ENCODE data around the gene LSM11.

LSM11 gene

DNA sequence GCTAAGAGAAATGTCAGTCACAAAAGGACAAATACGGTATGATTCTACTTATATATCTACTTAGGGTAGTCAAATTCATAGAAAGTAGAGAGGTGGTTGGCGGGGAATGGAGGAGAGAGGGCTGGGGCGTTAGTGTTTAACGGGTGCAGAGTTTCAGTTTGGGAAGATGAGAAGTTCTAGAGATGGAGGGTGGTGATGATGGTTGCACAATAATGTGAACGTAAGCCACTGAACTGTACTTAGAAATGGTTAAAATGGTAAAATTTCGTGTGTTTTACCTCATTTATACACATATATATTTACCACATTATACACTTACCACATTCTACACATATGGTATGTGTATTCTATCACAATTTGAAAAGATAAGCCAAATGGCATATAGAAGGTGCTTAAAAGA, 35.7 kb downstream of the LSM11 start:
- TF ChIP-seq SIN3A (IDR thresholded peaks at IDR 0.05; ENCODE audit: borderline replicate concordance, insufficient read depth, low read length), result no peak
- TF ChIP-seq TAF1 (IDR thresholded peaks at IDR 0.05; ENCODE audit: borderline replicate concordance, insufficient read depth, low read length), result no peak
- TF ChIP-seq POLR2AphosphoS5 (IDR thresholded peaks at IDR 0.05; ENCODE audit: low read depth, low read length), result no peak
- TF ChIP-seq FOXP2 (optimal IDR thresholded peaks at IDR 0.05; ENCODE audit: borderline replicate concordance, extremely low read depth, extremely low read length, insufficient read depth), result no peak
- TF ChIP-seq, protein P1, sequence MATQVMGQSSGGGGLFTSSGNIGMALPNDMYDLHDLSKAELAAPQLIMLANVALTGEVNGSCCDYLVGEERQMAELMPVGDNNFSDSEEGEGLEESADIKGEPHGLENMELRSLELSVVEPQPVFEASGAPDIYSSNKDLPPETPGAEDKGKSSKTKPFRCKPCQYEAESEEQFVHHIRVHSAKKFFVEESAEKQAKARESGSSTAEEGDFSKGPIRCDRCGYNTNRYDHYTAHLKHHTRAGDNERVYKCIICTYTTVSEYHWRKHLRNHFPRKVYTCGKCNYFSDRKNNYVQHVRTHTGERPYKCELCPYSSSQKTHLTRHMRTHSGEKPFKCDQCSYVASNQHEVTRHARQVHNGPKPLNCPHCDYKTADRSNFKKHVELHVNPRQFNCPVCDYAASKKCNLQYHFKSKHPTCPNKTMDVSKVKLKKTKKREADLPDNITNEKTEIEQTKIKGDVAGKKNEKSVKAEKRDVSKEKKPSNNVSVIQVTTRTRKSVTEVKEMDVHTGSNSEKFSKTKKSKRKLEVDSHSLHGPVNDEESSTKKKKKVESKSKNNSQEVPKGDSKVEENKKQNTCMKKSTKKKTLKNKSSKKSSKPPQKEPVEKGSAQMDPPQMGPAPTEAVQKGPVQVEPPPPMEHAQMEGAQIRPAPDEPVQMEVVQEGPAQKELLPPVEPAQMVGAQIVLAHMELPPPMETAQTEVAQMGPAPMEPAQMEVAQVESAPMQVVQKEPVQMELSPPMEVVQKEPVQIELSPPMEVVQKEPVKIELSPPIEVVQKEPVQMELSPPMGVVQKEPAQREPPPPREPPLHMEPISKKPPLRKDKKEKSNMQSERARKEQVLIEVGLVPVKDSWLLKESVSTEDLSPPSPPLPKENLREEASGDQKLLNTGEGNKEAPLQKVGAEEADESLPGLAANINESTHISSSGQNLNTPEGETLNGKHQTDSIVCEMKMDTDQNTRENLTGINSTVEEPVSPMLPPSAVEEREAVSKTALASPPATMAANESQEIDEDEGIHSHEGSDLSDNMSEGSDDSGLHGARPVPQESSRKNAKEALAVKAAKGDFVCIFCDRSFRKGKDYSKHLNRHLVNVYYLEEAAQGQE (IDR thresholded peaks at IDR 0.05; ENCODE audit: insufficient read depth in 1 of 2, low read depth in 2 of 2, low read length in 2 of 2), result no peak

DNA sequence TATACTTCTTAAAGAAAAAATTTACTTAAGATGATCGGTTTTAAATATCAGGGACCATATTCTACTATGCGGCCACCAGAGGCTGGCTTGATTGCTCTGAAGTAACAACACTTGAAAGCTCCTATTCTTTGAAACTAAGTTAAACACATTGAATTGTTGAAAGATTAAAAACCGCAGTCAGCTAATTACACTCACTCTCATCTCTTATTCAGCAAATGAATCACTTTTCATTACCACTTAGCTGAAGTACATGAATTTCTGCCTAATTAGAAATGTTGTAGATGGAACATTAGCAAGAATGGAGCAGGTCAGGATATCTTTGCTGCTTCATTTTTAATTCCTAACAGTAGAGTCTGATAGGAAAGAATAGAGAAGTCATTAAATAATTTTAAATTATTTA, 42.3 kb downstream of the LSM11 start:
- TF ChIP-seq TAF1 (IDR thresholded peaks at IDR 0.05; ENCODE audit: borderline replicate concordance, insufficient read depth, low read length) (no peak), POLR2AphosphoS5 (IDR thresholded peaks at IDR 0.05; ENCODE audit: low read depth, low read length) (no peak), SIN3A (IDR thresholded peaks at IDR 0.05; ENCODE audit: borderline replicate concordance, insufficient read depth, low read length) (no peak)
- TF ChIP-seq, protein P1 (IDR thresholded peaks at IDR 0.05; ENCODE audit: insufficient read depth in 1 of 2, low read depth in 2 of 2, low read length in 2 of 2), result no peak

DNA sequence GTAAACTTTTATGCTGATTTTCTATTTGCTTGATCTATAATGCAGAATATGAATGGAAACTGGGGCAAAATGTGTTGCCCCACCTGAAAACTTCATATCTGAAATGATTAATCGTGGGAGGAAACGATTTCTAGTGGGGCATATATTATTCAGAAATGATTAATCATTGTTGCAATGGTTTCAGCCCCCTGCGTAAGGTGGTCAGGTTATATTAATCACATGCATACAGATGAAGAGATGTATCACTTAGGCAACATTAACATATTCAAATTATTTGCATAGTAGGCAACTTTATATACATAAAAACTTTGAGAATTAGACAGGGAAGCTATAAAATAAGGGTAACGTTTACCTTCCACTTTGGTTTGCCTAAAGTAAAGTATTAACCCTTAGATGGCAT, 49.8 kb downstream of the LSM11 start:
- TF ChIP-seq POLR2AphosphoS5 (IDR thresholded peaks at IDR 0.05; ENCODE audit: low read depth, low read length), result no peak
- TF ChIP-seq FOXP2 (optimal IDR thresholded peaks at IDR 0.05; ENCODE audit: borderline replicate concordance, extremely low read depth, extremely low read length, insufficient read depth), result no peak
- TF ChIP-seq, protein P1 (IDR thresholded peaks at IDR 0.05; ENCODE audit: insufficient read depth in 1 of 2, low read depth in 2 of 2, low read length in 2 of 2), result no peak
- TF ChIP-seq SIN3A (IDR thresholded peaks at IDR 0.05; ENCODE audit: borderline replicate concordance, insufficient read depth, low read length), result no peak
- no peak for TF ChIP-seq TAF1 (IDR thresholded peaks at IDR 0.05; ENCODE audit: borderline replicate concordance, insufficient read depth, low read length)

DNA sequence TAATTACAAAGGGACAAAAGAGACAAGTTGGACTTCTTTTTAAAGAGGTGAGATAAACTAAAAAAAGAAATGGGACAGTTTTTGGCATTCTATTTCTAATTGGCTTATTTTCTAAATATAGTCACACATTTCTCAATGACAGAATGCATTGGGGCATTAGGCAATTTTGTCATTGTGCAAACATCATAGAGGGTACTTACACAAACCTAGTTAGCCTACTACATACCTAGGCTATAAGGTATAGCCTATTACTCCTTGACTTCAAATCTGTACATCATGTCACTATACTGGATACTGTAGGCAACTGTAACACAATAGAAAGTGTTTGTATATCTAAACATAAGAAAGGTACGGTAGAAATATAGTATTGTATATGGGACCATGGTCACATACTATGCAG, 56.1 kb downstream of the LSM11 start:
- TF ChIP-seq SIN3A (IDR thresholded peaks at IDR 0.05; ENCODE audit: borderline replicate concordance, insufficient read depth, low read length) (no peak), FOXP2 (optimal IDR thresholded peaks at IDR 0.05; ENCODE audit: borderline replicate concordance, extremely low read depth, extremely low read length, insufficient read depth) (no peak), TAF1 (IDR thresholded peaks at IDR 0.05; ENCODE audit: borderline replicate concordance, insufficient read depth, low read length) (no peak)

DNA sequence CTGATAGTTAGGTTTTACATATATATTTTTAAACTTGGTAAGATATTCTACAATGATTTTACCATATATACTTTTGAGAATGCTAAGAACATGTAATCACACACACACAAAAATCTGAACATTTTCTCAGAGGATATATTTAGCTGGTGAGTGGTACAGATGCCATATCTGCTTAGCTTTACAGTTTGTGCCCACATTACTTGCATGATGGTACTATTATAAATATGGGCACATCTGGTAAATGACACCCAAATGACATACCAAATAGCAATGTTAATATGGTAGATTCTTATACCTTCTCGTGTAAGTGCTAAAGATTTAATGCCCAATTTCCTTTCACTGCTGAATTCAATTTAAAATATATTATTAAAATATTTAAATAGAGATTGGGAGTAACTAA, 56.6 kb downstream of the LSM11 start:
- no peak for TF ChIP-seq FOXP2 (optimal IDR thresholded peaks at IDR 0.05; ENCODE audit: borderline replicate concordance, extremely low read depth, extremely low read length, insufficient read depth)
- no peak for TF ChIP-seq POLR2AphosphoS5 (IDR thresholded peaks at IDR 0.05; ENCODE audit: low read depth, low read length)
- TF ChIP-seq SIN3A (IDR thresholded peaks at IDR 0.05; ENCODE audit: borderline replicate concordance, insufficient read depth, low read length), result no peak
- no peak for TF ChIP-seq TAF1 (IDR thresholded peaks at IDR 0.05; ENCODE audit: borderline replicate concordance, insufficient read depth, low read length)
- TF ChIP-seq, protein P1 (IDR thresholded peaks at IDR 0.05; ENCODE audit: insufficient read depth in 1 of 2, low read depth in 2 of 2, low read length in 2 of 2), result no peak

Measured in PFSK-1 (cell line).